Upper lobe of right lung (tissue), 1 donor: ENCODE measurements around the gene LCN10. TPM values are rescaled to one million over a fixed set of nuclear protein-coding genes. Genes with fewer than 3 reads are reported as not detected.

ENCODE experiments used
- ATAC-seq: fragments of 200-7000 bp; cut with Tn5 transposase; one replicate; pipeline ENCODE4 v1.9.1; 2020; ENCODE audit warnings: mild to moderate bottlenecking, moderate library complexity
- DNase-seq: peaks from one replicate; pipeline ENCODE4 v3.0.0-alpha.2; 2020
- H3K27ac ChIP-seq: fragments of 200-600 bp; one replicate; pipeline ENCODE4 v1.8.0; 2022
- H3K27me3 ChIP-seq: fragments of 200-600 bp; one replicate; pipeline ENCODE4 v1.8.0; 2022; ENCODE audit warnings: mild to moderate bottlenecking
- H3K36me3 ChIP-seq: fragments of 200-600 bp; one replicate; pipeline ENCODE4 v1.8.0; 2022
- H3K4me1 ChIP-seq: fragments of 200-600 bp; one replicate; pipeline ENCODE4 v1.8.0; 2022
- H3K4me3 ChIP-seq: fragments of 200-600 bp; one replicate; pipeline ENCODE4 v1.8.0; 2022; ENCODE audit warnings: mild to moderate bottlenecking
- H3K9me3 ChIP-seq: fragments of 200-600 bp; one replicate; pipeline ENCODE4 v1.8.0; 2022
- CTCF ChIP-seq: fragments of 200-600 bp; IDR thresholded peaks from one replicate; pipeline ENCODE4 v1.8.0; 2022; ENCODE audit warnings: antibody characterized with exemption
- intact Hi-C: fragments of 100-400 bp; cut with DNase I; formaldehyde crosslinking; loops from one replicate; pipeline ENCODE4 v1.11.0; 2022
- total RNA-seq: library from RNA; stranded (reverse); fragmentation: NEBNext Ultra II Directional; extraction: Animal tissue kit (Norgen Biotek cat#: 25700); gene quantifications from one replicate; pipeline ENCODE4 v1.2.1, GENCODE V29; 2021
- donor health status: DM: no; HTN: yes; CAD: no; lungs with severe emphysema.

Gene LCN10
- total RNA-seq, 1 donor from 2014 or later = 11.2 TPM

- H3K4me3 ChIP-seq = no peak within 1 kb of the TSS
- ATAC-seq (no peak), DNase-seq (peak; percentile 60)
- no peaks in the 10 kb centered on the region for H3K27me3 ChIP-seq
- H3K36me3 ChIP-seq = no peaks in the 10 kb centered on the region
- no peak for TF ChIP-seq CTCF
- intact Hi-C loops = no loop called here
- H3K4me1 ChIP-seq = no peaks in the 10 kb centered on the region
- no peak within 1 kb of the TSS for H3K27ac ChIP-seq
- no peaks in the 10 kb centered on the region for H3K9me3 ChIP-seq
Measured at GRCh38 chr9:136764301-136764891, 21.7 kb upstream of the LCN10 start, which contains the start of gene LCN15. TSS of gene LCN15 (minus strand) at chr9:136764518. CDS start at chr9:136764488, 30 bp downstream.

GRCh38 chr9:136763649-136764035 lies 20.9 kb upstream of the LCN10 start:
- no peak for TF ChIP-seq CTCF
- ATAC-seq (no peak), DNase-seq (peak; percentile 64)
- intact Hi-C loops = no loop called here
- no peaks in the 10 kb centered on the region for H3K27me3 ChIP-seq
- H3K36me3 ChIP-seq = no peaks in the 10 kb centered on the region
- H3K27ac ChIP-seq = no peak overlapping the region
- H3K4me3 ChIP-seq = no peak overlapping the region
- H3K9me3 ChIP-seq = no peaks in the 10 kb centered on the region
- H3K4me1 ChIP-seq = no peaks in the 10 kb centered on the region

GRCh38 chr9:136762915-136763648 lies 20.3 kb upstream of the LCN10 start:
- intact Hi-C loops = no loop called here
- peak; percentile 56 for ATAC-seq
- H3K27me3 ChIP-seq = no peaks in the 10 kb centered on the region
- H3K4me1 ChIP-seq = no peaks in the 10 kb centered on the region
- DNase-seq = peak; percentile 79
- no peak overlapping the region for H3K4me3 ChIP-seq
- no peaks in the 10 kb centered on the region for H3K36me3 ChIP-seq
- H3K27ac ChIP-seq = no peak overlapping the region
- no peak for TF ChIP-seq CTCF
- H3K9me3 ChIP-seq = no peaks in the 10 kb centered on the region

GRCh38 chr9:136762221-136762691 lies 19.5 kb upstream of the LCN10 start:
- Histone ChIP-seq H3K36me3 (no peaks in the 10 kb centered on the region), H3K27me3 (no peaks in the 10 kb centered on the region), H3K4me1 (no peaks in the 10 kb centered on the region), H3K27ac (no peak overlapping the region), H3K4me3 (no peak overlapping the region), H3K9me3 (no peaks in the 10 kb centered on the region)
- ATAC-seq (no peak), DNase-seq (peak; percentile 62)
- intact Hi-C loops = no loop called here
- no peak for TF ChIP-seq CTCF

- ATAC-seq (no peak), DNase-seq (no peak)
- no peaks in the 10 kb centered on the region for H3K36me3 ChIP-seq
- intact Hi-C loops = no loop called here
- H3K4me3 ChIP-seq = no peak overlapping the region
- no peaks in the 10 kb centered on the region for H3K4me1 ChIP-seq
- no peaks in the 10 kb centered on the region for H3K9me3 ChIP-seq
- TF ChIP-seq CTCF = no peak
- H3K27ac ChIP-seq = no peak overlapping the region
- no peaks in the 10 kb centered on the region for H3K27me3 ChIP-seq
Measured at GRCh38 chr9:136761545-136761981, 18.8 kb upstream of the LCN10 start.
